Smooth muscle cell (in vitro differentiated cells): ENCODE data around the gene NFIC. TPM values are rescaled to one million over a fixed set of nuclear protein-coding genes. Genes with fewer than 3 reads are reported as not detected.
"Not testable (repeated sequence)": the region's sequence is repeated elsewhere in the genome, so short reads cannot be mapped to it uniquely, and the experiment has no call there.

Experiments used
- DNase-seq: peaks from one replicate; lab custom pipeline; 2025; ENCODE audit not compliant: unreplicated experiment; lab: John Stamatoyannopoulos, UW
- H2AFZ ChIP-seq: fragments of 200-600 bp; sonication (generic); 2 replicates; pipeline ENCODE4 v1.6.0; 2016; ENCODE audit warnings: antibody characterized with exemption, low read depth, mild to moderate bottlenecking
- H3F3A ChIP-seq: fragments of 200-600 bp; sonication (generic); 2 replicates; pipeline ENCODE4 v1.6.0; 2017; ENCODE audit warnings: antibody characterized with exemption, low read depth
- H3K27ac ChIP-seq: fragments of 200-600 bp; sonication (generic); 2 replicates; pipeline ENCODE4 v1.5.1; 2016; ENCODE audit warnings: low read depth, mild to moderate bottlenecking
- H3K27me3 ChIP-seq: fragments of 200-600 bp; sonication (generic); 2 replicates; pipeline ENCODE4 v1.6.1; 2016; ENCODE audit warnings: low read depth, mild to moderate bottlenecking
- H3K36me3 ChIP-seq: fragments of 200-600 bp; sonication (generic); 2 replicates; pipeline ENCODE4 v1.5.1; 2016; ENCODE audit warnings: low read depth
- H3K4me1 ChIP-seq: fragments of 200-600 bp; sonication (generic); 2 replicates; pipeline ENCODE4 v1.5.1; 2016; ENCODE audit warnings: low read depth
- H3K4me2 ChIP-seq: fragments of 200-600 bp; sonication (generic); 2 replicates; pipeline ENCODE4 v1.6.0; 2016; ENCODE audit warnings: mild to moderate bottlenecking
- H3K4me3 ChIP-seq: fragments of 200-600 bp; sonication (generic); 2 replicates; pipeline ENCODE4 v1.5.1; 2016; ENCODE audit warnings: mild to moderate bottlenecking
- H3K79me2 ChIP-seq: fragments of 200-600 bp; sonication (generic); 2 replicates; pipeline ENCODE4 v1.6.0; 2016; ENCODE audit warnings: low read depth, mild to moderate bottlenecking
- H3K9ac ChIP-seq: fragments of 200-600 bp; sonication (generic); 2 replicates; pipeline ENCODE4 v1.6.0; 2016; ENCODE audit warnings: low read depth
- H3K9me3 ChIP-seq: fragments of 200-600 bp; sonication (generic); replicated peaks from 2 replicates; pipeline ENCODE4 v1.5.1; 2016; ENCODE audit warnings: low read depth
- H4K20me1 ChIP-seq: fragments of 200-600 bp; sonication (generic); 2 replicates; pipeline ENCODE4 v1.6.0; 2016; ENCODE audit warnings: low read depth
- WGBS: methylation state at CpG from one replicate; pipeline ENCODE4 v1.1.7; 2016; ENCODE audit warnings: low lambda C conversion rate; 5-methylcytosine and 5-hydroxymethylcytosine counted together
- polyA plus RNA-seq: library from polyadenylated mRNA; unstranded; fragments of >200 nt; fragmentation: Nextera tagmentation; extraction: Ambion mirVana; gene quantifications from 2 replicates; pipeline ENCODE4 v1.2.1, GENCODE V29; 2016
- total RNA-seq: library from RNA; depleted of rRNA; stranded (reverse); fragments of >200 nt; gene quantifications from 2 replicates; pipeline ENCODE4 v1.2.3, GENCODE V29; 2014
- TF ChIP-seq, protein P1 (sequence below): fragments of 200-600 bp; sonication (generic); IDR thresholded peaks from 2 replicates; pipeline ENCODE4 v1.5.1; 2017; ENCODE audit warnings: borderline replicate concordance, mild to moderate bottlenecking, antibody characterized with exemption; ENCODE audit not compliant: insufficient read depth, poor library complexity, severe bottlenecking

NFIC gene
- total and polyA plus RNA-seq, 2 experiments from 2014 or later, result 7.9 to 33.2 TPM

GRCh38 chr19:3345850-3346460, 20.4 kb upstream of the NFIC start:
- Histone ChIP-seq H3K36me3 (no peaks in the 10 kb centered on the region), H2AFZ (no peak overlapping the region), H3K27me3 (peaks cover 2% of the 10 kb centered on the region), H4K20me1 (no peaks in the 10 kb centered on the region), H3K79me2 (no peaks in the 10 kb centered on the region), H3K4me2 (no peak overlapping the region), H3F3A (no peaks in the 10 kb centered on the region), H3K27ac (no peak overlapping the region), H3K4me3 (no peak overlapping the region), H3K9me3 (no peaks in the 10 kb centered on the region), H3K4me1 (no peaks in the 10 kb centered on the region), H3K9ac (no peak overlapping the region)
- TF ChIP-seq, protein P1, sequence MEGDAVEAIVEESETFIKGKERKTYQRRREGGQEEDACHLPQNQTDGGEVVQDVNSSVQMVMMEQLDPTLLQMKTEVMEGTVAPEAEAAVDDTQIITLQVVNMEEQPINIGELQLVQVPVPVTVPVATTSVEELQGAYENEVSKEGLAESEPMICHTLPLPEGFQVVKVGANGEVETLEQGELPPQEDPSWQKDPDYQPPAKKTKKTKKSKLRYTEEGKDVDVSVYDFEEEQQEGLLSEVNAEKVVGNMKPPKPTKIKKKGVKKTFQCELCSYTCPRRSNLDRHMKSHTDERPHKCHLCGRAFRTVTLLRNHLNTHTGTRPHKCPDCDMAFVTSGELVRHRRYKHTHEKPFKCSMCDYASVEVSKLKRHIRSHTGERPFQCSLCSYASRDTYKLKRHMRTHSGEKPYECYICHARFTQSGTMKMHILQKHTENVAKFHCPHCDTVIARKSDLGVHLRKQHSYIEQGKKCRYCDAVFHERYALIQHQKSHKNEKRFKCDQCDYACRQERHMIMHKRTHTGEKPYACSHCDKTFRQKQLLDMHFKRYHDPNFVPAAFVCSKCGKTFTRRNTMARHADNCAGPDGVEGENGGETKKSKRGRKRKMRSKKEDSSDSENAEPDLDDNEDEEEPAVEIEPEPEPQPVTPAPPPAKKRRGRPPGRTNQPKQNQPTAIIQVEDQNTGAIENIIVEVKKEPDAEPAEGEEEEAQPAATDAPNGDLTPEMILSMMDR, result no peak
- 77% methylated on average over 15 of the region's 15 CpGs for WGBS
- DNase-seq, result no peak

DNA sequence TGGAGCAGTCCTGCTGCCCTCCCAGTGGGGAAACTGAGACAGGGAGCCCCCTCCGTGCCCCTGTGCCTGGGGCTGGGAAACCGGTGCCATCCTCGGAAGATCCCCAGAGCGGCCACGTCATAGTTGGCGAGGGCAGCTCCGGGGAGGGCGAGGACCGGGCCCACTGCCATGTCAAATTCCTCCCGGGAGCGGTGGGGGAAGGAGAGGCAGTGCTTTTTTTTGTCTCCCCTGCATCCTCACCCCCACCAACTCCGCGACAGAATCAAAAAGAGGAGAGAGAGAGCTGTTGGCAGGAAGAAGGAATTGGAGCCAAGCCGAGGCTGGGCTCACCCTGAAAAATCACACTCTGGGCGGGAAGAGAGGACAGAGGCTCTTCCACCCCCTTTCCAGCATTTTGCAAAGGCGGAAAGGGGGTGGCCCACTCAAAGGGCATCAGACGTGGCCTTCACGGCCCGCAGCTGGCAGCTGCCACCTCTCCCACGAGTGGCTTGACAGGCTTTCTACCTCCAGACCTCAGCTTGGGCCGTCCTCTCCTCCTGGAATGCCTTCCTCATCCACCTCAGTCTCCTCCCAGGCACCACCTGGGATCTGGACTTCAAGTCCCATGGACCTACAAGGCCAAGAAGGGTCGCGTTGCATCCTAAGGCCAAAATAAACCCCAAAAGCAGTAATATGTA, 19.6 kb upstream of the NFIC start:
- H3K4me1 ChIP-seq, result no peaks in the 10 kb centered on the region
- no peak overlapping the region for H3K9ac ChIP-seq
- peaks cover 8% of the 10 kb centered on the region for H3K27me3 ChIP-seq
- no peak overlapping the region for H2AFZ ChIP-seq
- no peaks in the 10 kb centered on the region for H3F3A ChIP-seq
- H3K36me3 ChIP-seq, result no peaks in the 10 kb centered on the region
- H3K27ac ChIP-seq, result no peak overlapping the region
- H3K79me2 ChIP-seq, result no peaks in the 10 kb centered on the region
- DNase-seq, result no peak
- 84% methylated on average over 23 of the region's 23 CpGs for WGBS
- TF ChIP-seq, protein P1, result no peak
- no peak overlapping the region for H3K4me3 ChIP-seq
- no peak overlapping the region for H3K4me2 ChIP-seq
- H4K20me1 ChIP-seq, result no peaks in the 10 kb centered on the region
- no peaks in the 10 kb centered on the region for H3K9me3 ChIP-seq

GRCh38 chr19:3348042-3348441, 18.3 kb upstream of the NFIC start:
- Histone ChIP-seq H3K36me3 (no peaks in the 10 kb centered on the region), H3K9ac (no peak overlapping the region), H3K27ac (no peak overlapping the region), H3K4me2 (no peak overlapping the region), H3K79me2 (no peaks in the 10 kb centered on the region), H3F3A (no peaks in the 10 kb centered on the region), H3K4me1 (no peaks in the 10 kb centered on the region), H3K9me3 (no peaks in the 10 kb centered on the region), H2AFZ (no peak overlapping the region), H4K20me1 (no peaks in the 10 kb centered on the region), H3K4me3 (no peak overlapping the region), H3K27me3 (peaks cover 16% of the 10 kb centered on the region)
- DNase-seq, result no peak
- TF ChIP-seq, protein P1, result no peak
- WGBS, result 79% methylated on average over 11 of the region's 11 CpGs

DNA sequence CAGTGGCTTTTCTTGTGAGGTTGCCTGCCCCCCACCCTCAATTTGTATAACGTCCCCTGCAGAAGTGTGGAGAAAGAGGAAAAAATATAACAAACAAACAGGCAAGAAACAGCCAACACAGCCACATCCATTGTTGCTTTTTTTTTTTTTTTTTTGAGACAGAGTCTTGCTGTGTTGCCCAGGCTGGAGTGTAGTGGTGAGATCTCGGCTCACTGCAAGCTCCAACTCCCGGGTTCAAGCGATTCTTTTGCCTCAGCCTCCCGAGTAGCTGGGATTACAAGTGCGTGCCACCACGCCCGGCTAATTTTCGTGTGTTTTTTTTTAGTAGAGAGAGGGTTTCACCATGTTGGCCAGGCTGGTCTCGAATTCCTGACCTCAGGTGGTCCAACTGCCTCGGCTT, 17.9 kb upstream of the NFIC start:
- H2AFZ ChIP-seq, H3F3A ChIP-seq, H3K79me2 ChIP-seq, H4K20me1 ChIP-seq, H3K27ac ChIP-seq, H3K9me3 ChIP-seq, H3K36me3 ChIP-seq, H3K9ac ChIP-seq, H3K4me1 ChIP-seq, DNase-seq, H3K4me2 ChIP-seq, H3K4me3 ChIP-seq: not testable (repeated sequence)
- WGBS, result 90% methylated on average over 11 of the region's 11 CpGs
- H3K27me3 ChIP-seq, result peaks cover 18% of the 10 kb centered on the region
